HG03064 (cell line): ENCODE results near the gene PTPRK.

Experiments
- ATAC-seq: cut with Tn5 transposase; IDR thresholded peaks from one replicate; pipeline ENCODE4 v1.9.1; 2021; ENCODE audit warnings: low read depth; ENCODE audit not compliant: unreplicated experiment

The PTPRK gene

GRCh38 chr6:128161263-128161662 is 359.1 kb downstream of the PTPRK start:
- ATAC-seq, result no peak

- no peak for ATAC-seq
These were observed 361.9 kb downstream of the PTPRK start for GRCh38 chr6:128158496-128158895.

- no peak for ATAC-seq
These were observed 363.9 kb downstream of the PTPRK start for GRCh38 chr6:128156321-128157111.

- no peak for ATAC-seq
These were observed 364.6 kb downstream of the PTPRK start for GRCh38 chr6:128155826-128156225.

DNA sequence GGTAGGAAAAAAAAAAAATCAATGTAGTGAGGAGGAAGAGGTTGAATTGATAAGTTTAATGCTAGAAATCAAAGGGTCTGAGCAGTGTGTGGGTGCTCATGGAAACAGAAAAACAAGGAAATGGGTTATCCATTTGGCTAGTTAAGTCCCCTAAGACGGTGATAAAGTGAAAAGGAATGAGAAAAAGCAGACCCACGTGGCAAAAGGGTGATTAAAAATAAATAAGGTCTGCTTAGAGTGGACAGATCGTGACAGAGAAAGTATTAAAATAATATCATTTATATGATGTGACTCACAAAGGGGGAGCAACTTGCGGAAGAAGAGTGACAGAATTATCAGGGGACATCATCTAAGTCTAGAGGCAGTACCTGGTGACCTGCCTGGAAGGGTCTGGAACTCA is 367.8 kb downstream of the PTPRK start:
- ATAC-seq, result no peak

GRCh38 chr6:128150376-128150775 is 370.0 kb downstream of the PTPRK start:
- ATAC-seq, result no peak

DNA sequence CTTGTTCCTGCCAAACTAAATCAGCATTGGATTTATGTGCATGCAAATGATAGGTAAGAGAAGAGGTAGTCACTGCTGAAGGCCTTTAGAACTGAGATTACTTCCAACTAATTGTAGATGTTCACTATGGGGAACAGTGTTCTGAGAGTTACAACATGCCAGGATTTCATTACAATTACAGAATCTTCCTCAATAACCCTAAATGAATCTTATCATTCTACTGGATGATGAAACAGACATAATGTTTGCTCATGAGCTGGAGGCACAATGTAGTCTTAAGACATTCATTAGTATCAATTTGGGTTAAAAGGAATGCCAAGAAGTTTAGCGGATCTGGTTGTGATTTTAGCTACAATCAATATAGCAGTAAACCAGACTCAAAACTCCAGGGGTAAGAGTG is 370.6 kb downstream of the PTPRK start:
- ATAC-seq, result no peak

DNA sequence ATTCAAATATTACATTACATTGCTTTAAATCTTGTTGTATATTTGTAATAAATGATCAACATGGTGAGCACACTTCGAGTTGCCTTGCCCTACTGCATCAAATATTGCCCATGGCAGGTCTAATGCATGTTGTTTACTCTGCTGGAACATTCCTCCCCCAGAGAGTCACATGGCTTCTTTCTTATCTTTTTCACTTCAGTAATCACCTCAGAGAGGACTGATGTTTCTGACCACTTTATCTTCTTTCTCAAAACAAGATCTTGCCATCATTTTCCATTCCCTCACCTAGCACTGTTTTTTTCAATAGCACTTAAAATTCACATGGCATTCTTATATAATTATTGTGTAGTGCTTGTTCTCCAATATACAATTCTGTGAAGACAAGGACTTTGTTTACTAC is 376.1 kb downstream of the PTPRK start:
- ATAC-seq, result no peak

- ATAC-seq, result no peak
These were observed 378.5 kb downstream of the PTPRK start for GRCh38 chr6:128141932-128142331.

- ATAC-seq, result no peak
These were observed 380.9 kb downstream of the PTPRK start for GRCh38 chr6:128139519-128139918.

- ATAC-seq, result no peak
These were observed 381.7 kb downstream of the PTPRK start for GRCh38 chr6:128138694-128139093.

- ATAC-seq, result no peak
These were observed 385.1 kb downstream of the PTPRK start for GRCh38 chr6:128135325-128135724.

GRCh38 chr6:128131566-128131965 is 388.8 kb downstream of the PTPRK start:
- no peak for ATAC-seq

DNA sequence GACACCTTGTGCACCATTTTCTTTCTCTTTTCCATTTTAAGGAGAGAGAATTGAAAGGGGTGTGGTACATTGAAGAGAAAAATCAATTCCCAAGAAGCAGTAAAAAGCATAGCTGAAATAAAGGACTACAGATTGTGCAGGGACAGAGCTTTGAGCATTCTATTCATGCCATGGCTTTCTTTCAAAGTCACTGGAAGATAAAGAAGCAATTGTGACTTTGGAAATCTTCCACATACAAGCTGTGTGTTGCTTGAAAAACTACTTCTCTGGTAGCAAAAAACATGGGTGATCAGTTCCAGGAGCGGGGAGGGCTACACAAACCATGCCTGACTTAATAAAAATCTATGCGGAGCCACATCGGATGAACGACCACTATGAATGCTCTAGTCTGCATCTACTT is 389.4 kb downstream of the PTPRK start:
- ATAC-seq, result no peak

DNA sequence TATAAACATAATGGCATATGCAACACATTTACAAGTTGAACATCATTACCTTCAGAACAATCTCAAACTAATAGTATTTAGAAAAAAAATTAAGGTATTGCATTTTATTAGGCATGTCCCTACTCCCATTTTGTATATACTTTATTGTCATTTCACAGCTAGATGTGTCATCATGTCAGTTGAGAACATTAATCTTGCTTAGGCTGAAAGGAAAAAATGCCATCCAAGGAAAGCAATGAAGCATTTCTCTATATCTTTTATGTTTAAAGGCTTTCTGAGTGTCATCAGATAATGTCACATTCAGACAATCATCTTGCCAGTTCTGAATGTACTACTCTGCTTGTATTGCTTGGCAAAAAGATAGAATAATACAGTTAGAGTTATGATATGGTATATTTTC is 390.7 kb downstream of the PTPRK start:
- no peak for ATAC-seq

- ATAC-seq, result no peak
These were observed 392.7 kb downstream of the PTPRK start for GRCh38 chr6:128127650-128128049.

- no peak for ATAC-seq
These were observed 395.7 kb downstream of the PTPRK start for GRCh38 chr6:128124713-128125112.

GRCh38 chr6:128121610-128122009 is 398.8 kb downstream of the PTPRK start:
- no peak for ATAC-seq

DNA sequence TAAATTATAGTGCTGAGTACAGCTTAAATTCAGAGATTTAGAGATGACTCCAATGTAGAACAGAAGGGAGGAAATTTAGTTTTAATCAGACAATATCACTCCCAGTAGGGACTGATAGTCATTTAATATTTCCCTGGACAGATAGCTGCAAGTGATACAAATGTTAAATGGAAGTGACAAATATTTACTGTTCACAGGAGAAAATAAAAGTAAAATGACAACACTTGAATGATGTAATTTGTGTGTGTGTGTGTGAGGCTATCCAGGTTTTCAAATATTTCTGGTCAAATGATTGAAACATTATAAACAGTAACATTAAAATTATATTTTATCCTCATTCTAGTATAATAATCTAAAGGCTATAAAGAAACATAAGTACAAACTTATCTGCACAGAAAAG is 399.2 kb downstream of the PTPRK start:
- no peak for ATAC-seq

- ATAC-seq, result no peak
These were observed 402.0 kb downstream of the PTPRK start for GRCh38 chr6:128118401-128118800.

- no peak for ATAC-seq
These were observed 402.5 kb downstream of the PTPRK start for GRCh38 chr6:128117916-128118315.

- ATAC-seq, result no peak
These were observed 406.2 kb downstream of the PTPRK start for GRCh38 chr6:128114164-128114563.

GRCh38 chr6:128112494-128112893 is 407.9 kb downstream of the PTPRK start:
- no peak for ATAC-seq
